Retina (tissue), 1 donor: ENCODE results near the gene INHBE.
A peak's percentile ranks its signal among the peaks of the same experiment; 100 is the strongest.

Experiments
- DNase-seq: peaks from one replicate; pipeline ENCODE4 v3.0.0-alpha.2; 2016

Gene INHBE

GRCh38 chr12:57461917-57462250, 6.8 kb downstream of the INHBE start:
- peak; percentile 68 for DNase-seq

DNA sequence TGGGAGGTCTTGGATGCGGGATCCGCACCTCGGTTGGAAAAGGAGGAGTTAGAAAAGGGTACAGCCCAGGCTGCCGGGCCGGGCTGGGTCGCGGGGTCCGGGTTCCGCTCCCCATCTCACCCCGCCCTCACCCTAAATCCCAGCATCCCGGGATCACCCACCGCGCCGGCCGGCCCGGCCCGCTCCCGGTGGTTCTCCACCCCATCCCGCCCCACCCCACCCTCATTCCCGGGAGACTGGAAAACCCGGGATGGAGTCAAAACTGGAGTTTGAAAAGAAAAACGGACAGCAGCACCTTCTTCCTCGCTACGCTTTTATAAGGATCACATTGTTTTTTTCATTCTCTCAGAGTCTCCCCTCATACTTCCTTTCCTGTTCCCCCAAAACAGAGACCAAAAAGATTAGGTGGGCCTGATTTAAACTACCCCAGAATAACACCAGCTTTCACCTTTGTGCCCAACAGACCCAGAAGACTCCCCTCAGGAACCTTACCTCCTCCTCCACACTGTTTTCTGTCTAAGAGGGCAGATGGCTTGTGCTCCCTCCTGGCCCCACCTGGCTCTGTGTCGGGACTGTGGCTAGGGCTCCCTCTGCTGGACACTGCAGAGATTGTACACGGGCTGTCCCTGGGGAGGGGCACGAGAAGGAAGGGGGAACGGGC, 7.3 kb downstream of the INHBE start:
- peak; percentile 93 for DNase-seq

GRCh38 chr12:57462912-57463253, 7.8 kb downstream of the INHBE start:
- DNase-seq = no peak

- DNase-seq = no peak
Observed at GRCh38 chr12:57464569-57464968, 9.5 kb downstream of the INHBE start.

GRCh38 chr12:57465030-57465746, 10.1 kb downstream of the INHBE start:
- no peak for DNase-seq

GRCh38 chr12:57465747-57466505, 10.8 kb downstream of the INHBE start:
- no peak for DNase-seq

DNA sequence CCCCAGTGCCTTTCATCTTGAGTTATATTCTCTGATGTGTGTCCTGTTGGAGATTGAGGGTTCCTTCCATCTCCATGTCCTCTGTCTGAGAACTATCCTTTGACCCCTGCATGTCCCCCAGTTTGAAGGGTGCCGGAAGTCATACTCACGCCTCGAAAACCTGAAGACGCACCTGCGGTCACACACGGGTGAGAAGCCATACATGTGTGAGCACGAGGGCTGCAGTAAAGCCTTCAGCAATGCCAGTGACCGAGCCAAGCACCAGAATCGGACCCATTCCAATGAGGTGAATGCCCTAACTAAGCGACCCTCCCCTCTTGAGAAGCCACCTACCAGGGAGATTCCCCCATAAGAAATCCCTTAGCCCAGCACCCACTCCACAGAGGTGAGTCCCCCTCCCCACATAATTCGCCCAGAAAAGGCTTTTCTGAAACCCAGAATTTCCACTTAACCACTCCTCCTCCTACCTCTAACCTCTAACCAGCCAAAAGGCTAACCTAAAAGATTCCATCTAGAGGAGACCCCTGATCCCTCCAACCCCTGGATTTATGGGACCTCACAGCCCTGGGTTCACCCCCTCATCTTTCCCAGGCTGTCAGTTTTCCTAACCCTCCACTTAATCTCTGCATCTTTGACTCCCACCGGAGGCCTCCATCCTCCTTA, 12.2 kb downstream of the INHBE start:
- no peak for DNase-seq

DNA sequence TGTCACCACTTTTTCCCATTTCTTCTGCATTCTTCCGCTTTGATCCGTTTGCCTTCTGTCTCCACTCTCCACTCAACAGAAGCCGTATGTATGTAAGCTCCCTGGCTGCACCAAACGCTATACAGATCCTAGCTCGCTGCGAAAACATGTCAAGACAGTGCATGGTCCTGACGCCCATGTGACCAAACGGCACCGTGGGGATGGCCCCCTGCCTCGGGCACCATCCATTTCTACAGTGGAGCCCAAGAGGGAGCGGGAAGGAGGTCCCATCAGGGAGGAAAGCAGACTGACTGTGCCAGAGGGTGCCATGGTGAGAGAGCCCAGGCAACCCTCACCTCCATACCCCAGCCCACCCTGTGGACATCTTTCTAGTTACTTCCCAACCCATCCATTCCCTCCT, 12.8 kb downstream of the INHBE start:
- DNase-seq = no peak

- no peak for DNase-seq
Observed at GRCh38 chr12:57469296-57470164, 14.4 kb downstream of the INHBE start.

GRCh38 chr12:57470286-57470969, 15.3 kb downstream of the INHBE start:
- DNase-seq = no peak

DNA sequence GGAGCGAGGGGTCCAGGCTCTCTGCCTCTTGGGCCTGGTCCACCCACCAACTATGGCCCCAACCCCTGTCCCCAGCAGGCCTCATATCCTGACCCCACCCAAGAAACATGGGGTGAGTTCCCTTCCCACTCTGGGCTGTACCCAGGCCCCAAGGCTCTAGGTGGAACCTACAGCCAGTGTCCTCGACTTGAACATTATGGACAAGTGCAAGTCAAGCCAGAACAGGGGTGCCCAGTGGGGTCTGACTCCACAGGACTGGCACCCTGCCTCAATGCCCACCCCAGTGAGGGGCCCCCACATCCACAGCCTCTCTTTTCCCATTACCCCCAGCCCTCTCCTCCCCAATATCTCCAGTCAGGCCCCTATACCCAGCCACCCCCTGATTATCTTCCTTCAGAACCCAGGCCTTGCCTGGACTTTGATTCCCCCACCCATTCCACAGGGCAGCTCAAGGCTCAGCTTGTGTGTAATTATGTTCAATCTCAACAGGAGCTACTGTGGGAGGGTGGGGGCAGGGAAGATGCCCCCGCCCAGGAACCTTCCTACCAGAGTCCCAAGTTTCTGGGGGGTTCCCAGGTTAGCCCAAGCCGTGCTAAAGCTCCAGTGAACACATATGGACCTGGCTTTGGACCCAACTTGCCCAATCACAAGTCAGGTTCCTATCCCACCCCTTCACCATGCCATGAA, 16.0 kb downstream of the INHBE start:
- DNase-seq = no peak

- DNase-seq = no peak
Observed at GRCh38 chr12:57471661-57472060, 16.6 kb downstream of the INHBE start.

DNA sequence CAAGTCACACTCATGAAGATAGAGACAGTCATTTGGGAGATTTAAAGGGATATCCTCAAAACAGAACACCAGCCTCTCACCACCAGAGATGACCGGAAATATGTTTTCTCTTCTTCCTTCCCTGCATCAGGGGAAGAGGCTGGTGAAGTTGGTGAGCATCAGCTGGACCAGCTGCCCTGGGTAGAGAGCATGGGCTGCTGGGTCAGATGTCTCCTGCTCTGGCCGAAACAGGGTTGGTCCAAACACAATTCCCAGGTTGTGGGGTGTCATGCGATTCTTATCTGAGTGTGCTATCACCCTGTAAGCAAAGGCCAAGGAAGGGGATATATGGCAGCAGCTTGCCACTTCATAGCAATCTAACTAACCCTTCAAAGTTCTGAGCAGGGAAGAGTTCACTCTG, 17.3 kb downstream of the INHBE start:
- no peak for DNase-seq

DNA sequence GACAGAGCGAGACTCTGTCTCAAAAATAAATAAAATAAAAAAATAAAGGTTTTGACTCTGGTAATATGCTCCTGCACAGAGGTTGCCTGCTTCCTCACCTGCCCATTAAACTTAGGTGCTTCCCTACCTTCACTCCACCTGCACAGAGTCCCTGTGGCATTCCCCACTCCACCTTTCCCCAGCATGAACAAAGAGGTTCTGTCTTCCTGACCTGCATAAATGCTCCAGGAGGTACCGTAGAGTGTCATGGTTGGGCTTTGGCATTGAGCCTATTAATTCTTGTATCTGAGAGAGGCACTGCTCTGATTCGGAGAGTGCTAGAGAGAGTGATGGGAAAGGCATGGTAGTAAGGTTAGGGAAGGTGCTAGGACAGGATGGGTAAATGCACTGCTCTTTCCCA, 18.3 kb downstream of the INHBE start:
- no peak for DNase-seq

GRCh38 chr12:57473886-57474285, 18.8 kb downstream of the INHBE start:
- DNase-seq = no peak

GRCh38 chr12:57474430-57474829, 19.3 kb downstream of the INHBE start:
- no peak for DNase-seq

DNA sequence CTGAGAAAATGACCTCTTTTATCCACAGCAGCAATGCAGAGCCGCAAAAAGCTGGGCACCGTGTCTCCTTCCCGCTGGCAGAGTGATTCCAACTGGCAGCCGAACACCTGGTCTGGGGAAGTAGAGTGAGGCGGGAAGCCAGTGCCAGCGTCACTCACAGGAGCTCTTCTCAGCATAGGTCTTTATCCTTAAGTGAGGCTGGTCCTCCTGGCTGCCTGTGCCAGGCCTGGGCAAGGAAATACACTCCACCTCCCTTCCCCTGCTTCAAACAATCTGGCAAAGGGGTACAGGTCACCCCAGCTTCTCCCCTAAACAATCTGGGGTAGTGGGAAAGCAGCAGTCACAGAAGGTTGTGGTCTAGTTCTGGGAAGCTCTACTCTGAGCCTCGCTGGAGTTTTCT, 19.8 kb downstream of the INHBE start:
- DNase-seq = no peak

GRCh38 chr12:57475271-57476161, 20.4 kb downstream of the INHBE start:
- peak; percentile 74 for DNase-seq

DNA sequence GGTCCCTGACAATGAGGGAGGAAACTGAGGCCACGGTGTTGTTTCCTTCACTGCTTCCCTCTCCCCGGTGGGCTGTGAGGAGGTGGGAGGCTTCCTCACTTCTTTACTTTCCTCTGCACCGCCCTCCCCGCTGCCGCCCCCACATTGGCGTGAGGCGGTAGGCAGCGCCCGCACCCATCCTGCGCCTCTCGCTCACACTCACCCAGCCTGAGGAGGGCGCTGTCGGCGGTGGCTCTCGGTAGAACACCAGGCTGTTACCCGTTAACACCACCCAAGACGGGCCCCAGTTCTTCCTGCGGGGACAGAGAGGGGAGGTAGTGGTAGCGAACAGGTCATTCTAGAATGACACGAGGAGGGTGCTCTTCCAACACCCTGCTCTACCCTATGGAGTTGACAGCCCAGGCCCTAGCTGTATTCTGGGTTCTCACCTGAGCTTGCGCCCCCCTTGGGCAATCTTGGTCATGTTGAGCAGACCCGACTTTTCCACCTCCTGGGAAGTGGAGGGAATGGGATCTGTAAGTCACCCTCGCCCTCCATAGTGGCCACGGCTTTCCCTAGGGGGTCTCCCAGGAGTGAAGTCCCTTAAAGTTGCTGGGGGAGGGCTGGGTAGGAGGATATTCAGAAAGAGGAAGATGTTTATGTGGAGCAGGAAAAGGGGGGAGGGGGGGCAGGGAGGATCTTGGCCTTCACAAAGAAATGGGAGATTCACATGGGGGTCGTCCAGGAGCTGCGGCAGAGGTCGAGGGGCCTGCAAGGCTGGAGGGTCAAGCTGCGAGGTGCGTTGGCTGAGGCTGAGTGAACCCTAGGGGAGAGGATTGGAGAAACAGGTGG, 21.3 kb downstream of the INHBE start:
- DNase-seq = no peak
